Measurements from ENCODE around the gene MYL12A.
A peak's percentile ranks its signal among the peaks of the same experiment; 100 is the strongest.
"Not testable (repeated sequence)": the region's sequence is repeated elsewhere in the genome, so short reads cannot be mapped to it uniquely, and the experiment has no call there.

MYL12A gene

GRCh38 chr18:3247240-3248061, at the start of gene MYL12A:
Gene MYL12A, plus strand, starts transcription at chr18:3247801. Its CDS starts 5,447 bp downstream, at chr18:3253248.
- DNase-seq (ENCODE audit: low spot score), result peak; percentile 97

GRCh38 chr18:3198260-3198860, 49.2 kb upstream of the MYL12A start:
- not testable (repeated sequence) for DNase-seq (ENCODE audit: low spot score)

- no peak for DNase-seq (ENCODE audit: low spot score)
These were observed 47.5 kb upstream of the MYL12A start for GRCh38 chr18:3199942-3200645.

- no peak for DNase-seq (ENCODE audit: low spot score)
These were observed 42.4 kb upstream of the MYL12A start for GRCh38 chr18:3205239-3205638.

GRCh38 chr18:3207565-3207964, 40.0 kb upstream of the MYL12A start:
- DNase-seq (ENCODE audit: low spot score), result no peak

- no peak for DNase-seq (ENCODE audit: low spot score)
These were observed 37.6 kb upstream of the MYL12A start for GRCh38 chr18:3209859-3210569.

- no peak for DNase-seq (ENCODE audit: low spot score)
These were observed 36.2 kb upstream of the MYL12A start for GRCh38 chr18:3211236-3211992.

GRCh38 chr18:3212657-3213056, 34.9 kb upstream of the MYL12A start:
- no peak for DNase-seq (ENCODE audit: low spot score)

- DNase-seq (ENCODE audit: low spot score), result no peak
These were observed 34.1 kb upstream of the MYL12A start for GRCh38 chr18:3213300-3214059.

GRCh38 chr18:3214855-3215637, 32.6 kb upstream of the MYL12A start:
- no peak for DNase-seq (ENCODE audit: low spot score)

GRCh38 chr18:3216987-3217386, 30.6 kb upstream of the MYL12A start:
- DNase-seq (ENCODE audit: low spot score), result no peak

- no peak for DNase-seq (ENCODE audit: low spot score)
These were observed 29.5 kb upstream of the MYL12A start for GRCh38 chr18:3217948-3218647.

- DNase-seq (ENCODE audit: low spot score), result no peak
These were observed 28.8 kb upstream of the MYL12A start for GRCh38 chr18:3218819-3219218.

GRCh38 chr18:3219241-3219630, 28.4 kb upstream of the MYL12A start:
- DNase-seq (ENCODE audit: low spot score), result no peak

GRCh38 chr18:3219631-3220335, 27.8 kb upstream of the MYL12A start, which contains the start of gene MYOM1:
Gene MYOM1, minus strand, starts transcription at chr18:3219968. Its CDS starts 4,745 bp downstream, at chr18:3215223.
- DNase-seq (ENCODE audit: low spot score), result no peak

GRCh38 chr18:3220868-3221267, 26.7 kb upstream of the MYL12A start:
- DNase-seq (ENCODE audit: low spot score), result not testable (repeated sequence)

- no peak for DNase-seq (ENCODE audit: low spot score)
These were observed 26.1 kb upstream of the MYL12A start for GRCh38 chr18:3221496-3221895.

GRCh38 chr18:3223356-3223755, 24.2 kb upstream of the MYL12A start:
- DNase-seq (ENCODE audit: low spot score), result no peak

- no peak for DNase-seq (ENCODE audit: low spot score)
These were observed 23.4 kb upstream of the MYL12A start for GRCh38 chr18:3224223-3224622.

Measured in hematopoietic multipotent progenitor cell treated with erythropoietin and hydrocortisone succinate and interleukin-3 and kit ligand, for 17 days (in vitro differentiated cells).